Omental fat pad (tissue), 4 donors: ENCODE measurements around the gene OR5A1. TPM values are rescaled to one million over a fixed set of nuclear protein-coding genes. Genes with fewer than 3 reads are reported as not detected.

Experiments used
- ATAC-seq: fragments of 150-250 bp; one replicate; pipeline ENCODE4 v1.9.1; 2016; ENCODE audit warnings: mild to moderate bottlenecking, moderate library complexity; ENCODE audit not compliant: low FRiP score
- DNase-seq: peaks from one replicate; pipeline ENCODE4 v3.0.0-alpha.2; 2019; ENCODE audit warnings: low spot score
- CTCF ChIP-seq, 3 donors: fragments of 450-650 bp; IDR thresholded peaks; one replicate each; pipeline ENCODE4 v1.5.1; 2016 to 2017; ENCODE audit warnings: antibody characterized with exemption in 3 of 3, mild to moderate bottlenecking in 3 of 3, moderate library complexity in 2 of 3
- total RNA-seq, 4 donors: library from RNA; depleted of rRNA; stranded (reverse); fragments of >200 nt; gene quantifications; one replicate each; pipeline ENCODE4 v1.1.0, GENCODE V29; 2016

The OR5A1 gene
- total RNA-seq, 4 donors from 2014 or later = not detected

- TF ChIP-seq CTCF (IDR thresholded peaks at IDR 0.05) = no peak
- no peak for DNase-seq
- ATAC-seq = no peak
Measured at GRCh38 chr11:59473015-59473414, 36.7 kb downstream of the OR5A1 start, which contains the start of gene OR4D10. Gene OR4D10 (plus strand): TSS chr11:59473315. CDS start chr11:59477430, 4,115 bp downstream.

GRCh38 chr11:59475176-59475575, 38.9 kb downstream of the OR5A1 start:
- TF ChIP-seq CTCF (IDR thresholded peaks at IDR 0.05) = no peak
- ATAC-seq (no peak), DNase-seq (no peak)

- no peak for ATAC-seq
- no peak for TF ChIP-seq CTCF (IDR thresholded peaks at IDR 0.05)
- DNase-seq = no peak
Measured at GRCh38 chr11:59479906-59480305, 43.6 kb downstream of the OR5A1 start.

GRCh38 chr11:59480359-59480758, 44.1 kb downstream of the OR5A1 start:
- DNase-seq = no peak
- no peak for ATAC-seq
- TF ChIP-seq CTCF (IDR thresholded peaks at IDR 0.05) = no peak

Other genes with a start within 250 kb of the OR5A1 start
- gene MPEG1, start 223.5 kb upstream of the OR5A1 start, total RNA-seq = 10 to 100 TPM; 41.7 to 51.1 (median 47.5) TPM
- not detected for gene OR5AN1, start 77.6 kb upstream of the OR5A1 start, total RNA-seq
- not detected for gene OR5A2, start 10.1 kb upstream of the OR5A1 start, total RNA-seq
- gene OR4D6, start 20.5 kb downstream of the OR5A1 start, total RNA-seq = not detected
- not detected for gene OR4D10, start 36.8 kb downstream of the OR5A1 start, total RNA-seq
- not detected for gene OR4D11, start 67.1 kb downstream of the OR5A1 start, total RNA-seq
- not detected for gene OR4D9, start 75.1 kb downstream of the OR5A1 start, total RNA-seq
- 10 to 100 TPM; 33.7 to 46.3 (median 35.1) TPM for gene OSBP, start 179.3 kb downstream of the OR5A1 start, total RNA-seq
- 10 to 100 TPM; 14.8 to 19.6 (median 17.1) TPM for gene PATL1, start 232.6 kb downstream of the OR5A1 start, total RNA-seq